Esophagus muscularis mucosa (tissue), 4 donors: Measurements from ENCODE around the gene MOSPD2. TPM values are rescaled to one million over a fixed set of nuclear protein-coding genes. Genes with fewer than 3 reads are reported as not detected.

Source experiments
- DNase-seq: peaks from one replicate; pipeline ENCODE4 v3.0.0-alpha.2; 2017; ENCODE audit errors: extremely low spot score
- H3K27ac ChIP-seq, 4 donors: fragments of 200-600 bp; sonication (generic); replicated peaks in 1 of 4; 1 replicate in 3 of 4; 2 replicates in 1 of 4; pipeline ENCODE4 v1.5.1; 2016 to 2019; ENCODE audit warnings: mild to moderate bottlenecking in 1 of 4
- H3K27me3 ChIP-seq, 4 donors: fragments of 200-600 bp; sonication (generic); one replicate each; pipeline versions ENCODE4 v1.5.1 to v1.6.0; 2016 to 2019
- H3K36me3 ChIP-seq, 4 donors: fragments of 200-600 bp; sonication (generic); one replicate each; pipeline ENCODE4 v1.5.1; 2016 to 2019
- H3K4me1 ChIP-seq, 4 donors: fragments of 200-600 bp; sonication (generic); one replicate each; pipeline ENCODE4 v1.5.1; 2016 to 2019
- H3K4me3 ChIP-seq, 4 donors: fragments of 200-600 bp; sonication (generic); 1 replicate in 2 of 4; 2 replicates in 2 of 4; pipeline ENCODE4 v1.5.1; 2016 to 2019; ENCODE audit warnings: mild to moderate bottlenecking in 4 of 4, moderate library complexity in 1 of 4
- H3K9me3 ChIP-seq, 4 donors: fragments of 200-600 bp; sonication (generic); 1 replicate in 3 of 4; 2 replicates in 1 of 4; pipeline ENCODE4 v1.5.1; 2016 to 2019
- CTCF ChIP-seq, 3 experiments: fragments of 200-600 bp in 2 of 3; fragments of 450-650 bp in 1 of 3; sonication (generic) in 2 of 3; IDR thresholded peaks; one replicate each; pipeline ENCODE4 v1.5.1; 2017 to 2019; ENCODE audit warnings: antibody characterized with exemption in 3 of 3, mild to moderate bottlenecking in 2 of 3, moderate library complexity in 1 of 3
- EP300 ChIP-seq: sonication (generic); formaldehyde crosslinking; IDR thresholded peaks from one replicate; pipeline ENCODE4 v1.6.1; 2017; ENCODE audit warnings: antibody characterized with exemption
- POLR2A ChIP-seq: fragments of 450-650 bp; IDR thresholded peaks from one replicate; pipeline ENCODE4 v1.6.1; 2017; ENCODE audit warnings: antibody characterized with exemption, moderate library complexity, mild to moderate bottlenecking, low read depth
- POLR2AphosphoS5 ChIP-seq, 2 donors: sonication (generic); formaldehyde crosslinking; IDR thresholded peaks; one replicate each; pipeline ENCODE4 v1.6.1; 2017; ENCODE audit warnings: antibody characterized with exemption in 2 of 2
- WGBS: methylation state at CpG from one replicate; pipeline ENCODE4 v1.1.5; 2018; 5-methylcytosine and 5-hydroxymethylcytosine counted together
- intact Hi-C: fragments of 100-400 bp; cut with DNase I; formaldehyde crosslinking; loops from one replicate; pipeline ENCODE4 v1.15.1; 2023
- total RNA-seq, 4 donors: library from RNA; depleted of rRNA; stranded (reverse); fragments of >200 nt; gene quantifications; one replicate each; pipeline versions ENCODE4 v1.1.0 to v1.2.1, GENCODE V29; 2016

The MOSPD2 gene
- total RNA-seq, 4 donors from 2014 or later, result 9.4 to 15.4 (median 10.4) TPM

GRCh38 chrX:14941301-14941700, 68.1 kb downstream of the MOSPD2 start:
- Histone ChIP-seq H3K9me3 (no peaks in the 10 kb centered on the region), H3K36me3 (no peaks in the 10 kb centered on the region), H3K27ac (no peak overlapping the region), H3K27me3 (no peaks in the 10 kb centered on the region), H3K4me1 (no peaks in the 10 kb centered on the region), H3K4me3 (no peak overlapping the region)
- 73% methylated on average over 3 of the region's 3 CpGs for WGBS
- intact Hi-C loops, result no loop called here
- TF ChIP-seq POLR2AphosphoS5 (IDR thresholded peaks at IDR 0.05), result no peak
- TF ChIP-seq CTCF (IDR thresholded peaks at IDR 0.05), result no peak
- TF ChIP-seq EP300, result no peak
- no peak for TF ChIP-seq POLR2A
- no peak for DNase-seq

GRCh38 chrX:14942341-14942740, 69.1 kb downstream of the MOSPD2 start:
- no peaks in the 10 kb centered on the region for H3K27me3 ChIP-seq
- no peaks in the 10 kb centered on the region for H3K9me3 ChIP-seq
- 58% methylated on average over 3 of the region's 3 CpGs for WGBS
- H3K4me3 ChIP-seq, result no peak overlapping the region
- no peak for DNase-seq
- H3K36me3 ChIP-seq, result no peaks in the 10 kb centered on the region
- no peak for TF ChIP-seq POLR2A
- no peak for TF ChIP-seq CTCF (IDR thresholded peaks at IDR 0.05)
- TF ChIP-seq POLR2AphosphoS5 (IDR thresholded peaks at IDR 0.05), result no peak
- no peak for TF ChIP-seq EP300
- intact Hi-C loops, result no loop called here
- no peak overlapping the region for H3K27ac ChIP-seq
- H3K4me1 ChIP-seq, result no peaks in the 10 kb centered on the region

GRCh38 chrX:14943962-14944361, 70.7 kb downstream of the MOSPD2 start:
- TF ChIP-seq POLR2AphosphoS5 (IDR thresholded peaks at IDR 0.05) (no peak), EP300 (no peak), POLR2A (no peak), CTCF (IDR thresholded peaks at IDR 0.05) (no peak)
- Histone ChIP-seq H3K27ac (no peak overlapping the region), H3K4me1 (no peaks in the 10 kb centered on the region), H3K36me3 (no peaks in the 10 kb centered on the region), H3K27me3 (no peaks in the 10 kb centered on the region), H3K9me3 (no peaks in the 10 kb centered on the region), H3K4me3 (no peak overlapping the region)
- intact Hi-C loops, result no loop called here
- 87% methylated on average over 2 of the region's 2 CpGs for WGBS
- DNase-seq, result no peak

GRCh38 chrX:14946606-14947155, 73.5 kb downstream of the MOSPD2 start:
- intact Hi-C loops, result no loop called here
- DNase-seq, result no peak

More at GRCh38 chrX:14946606-14947155, 73.5 kb downstream of the MOSPD2 start:
- no peaks in the 10 kb centered on the region for H3K27me3 ChIP-seq
- TF ChIP-seq CTCF (IDR thresholded peaks at IDR 0.05) (no peak), POLR2A (no peak), EP300 (no peak), POLR2AphosphoS5 (IDR thresholded peaks at IDR 0.05) (no peak)
- no peaks in the 10 kb centered on the region for H3K4me1 ChIP-seq
- H3K9me3 ChIP-seq, result no peaks in the 10 kb centered on the region
- no peak overlapping the region for H3K27ac ChIP-seq
- H3K36me3 ChIP-seq, result no peaks in the 10 kb centered on the region
- WGBS, result 84% methylated on average over 5 of the region's 5 CpGs
- H3K4me3 ChIP-seq, result no peak overlapping the region
